NK-92 (cell line): Measurements from ENCODE around the gene FAM24A.

Source experiments
- DNase-seq: peaks from one replicate; lab custom pipeline; 2025; ENCODE audit not compliant: unreplicated experiment; lab: John Stamatoyannopoulos, UW

Gene FAM24A

DNA sequence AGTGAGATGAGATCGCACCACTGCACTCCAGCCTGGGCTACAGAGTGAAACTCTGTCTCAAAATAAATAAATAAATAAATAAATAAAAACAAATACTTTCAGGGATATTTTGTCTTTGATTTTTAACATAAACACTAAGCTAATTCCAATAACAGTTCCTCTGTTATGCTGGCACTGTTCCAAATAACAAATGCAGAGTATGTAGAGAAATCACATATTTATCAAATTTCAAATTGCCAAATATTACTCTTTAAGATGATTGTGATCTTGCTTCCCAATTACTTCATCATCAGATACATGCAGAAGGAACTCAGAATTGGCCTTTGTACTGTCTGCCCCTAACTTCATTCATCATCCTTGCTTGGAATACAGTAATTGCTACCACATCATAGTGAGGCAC is 19.7 kb downstream of the FAM24A start:
- DNase-seq: no peak

- DNase-seq: no peak
Observed at GRCh38 chr10:122931088-122931906, 20.9 kb downstream of the FAM24A start.

DNA sequence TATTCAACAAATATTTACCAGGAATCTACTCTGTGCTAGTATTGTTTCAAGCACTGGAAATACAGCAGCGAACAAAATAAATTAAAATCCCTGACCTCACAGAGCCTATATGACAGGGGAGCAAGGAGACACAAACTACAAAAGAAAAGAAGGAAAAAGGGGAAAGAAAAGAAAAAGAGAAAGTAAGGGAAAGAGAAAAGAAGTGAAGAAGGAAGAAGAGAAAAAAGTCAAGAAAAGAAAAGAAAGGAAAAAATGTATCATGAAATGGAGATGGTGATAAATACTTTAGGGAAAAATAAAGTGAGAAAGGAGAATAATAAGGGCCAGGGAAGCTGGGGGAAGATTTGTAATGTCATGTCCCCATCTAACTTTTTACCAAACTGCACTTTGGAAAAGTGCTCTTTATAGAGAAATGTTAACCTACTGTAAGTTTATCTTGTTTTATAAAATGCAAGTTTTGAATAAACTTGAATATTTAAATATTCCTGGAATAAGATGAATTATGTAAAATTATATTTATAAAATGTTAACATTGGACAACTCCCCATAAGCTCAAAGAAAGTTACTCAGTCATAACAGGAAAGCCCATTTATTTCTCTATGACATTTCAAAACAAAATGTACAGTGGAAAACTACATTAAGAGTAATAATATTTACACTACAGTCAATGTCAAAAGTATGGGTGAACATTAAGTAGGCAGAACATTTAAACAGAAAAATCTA is 28.9 kb downstream of the FAM24A start:
- no peak for DNase-seq

DNA sequence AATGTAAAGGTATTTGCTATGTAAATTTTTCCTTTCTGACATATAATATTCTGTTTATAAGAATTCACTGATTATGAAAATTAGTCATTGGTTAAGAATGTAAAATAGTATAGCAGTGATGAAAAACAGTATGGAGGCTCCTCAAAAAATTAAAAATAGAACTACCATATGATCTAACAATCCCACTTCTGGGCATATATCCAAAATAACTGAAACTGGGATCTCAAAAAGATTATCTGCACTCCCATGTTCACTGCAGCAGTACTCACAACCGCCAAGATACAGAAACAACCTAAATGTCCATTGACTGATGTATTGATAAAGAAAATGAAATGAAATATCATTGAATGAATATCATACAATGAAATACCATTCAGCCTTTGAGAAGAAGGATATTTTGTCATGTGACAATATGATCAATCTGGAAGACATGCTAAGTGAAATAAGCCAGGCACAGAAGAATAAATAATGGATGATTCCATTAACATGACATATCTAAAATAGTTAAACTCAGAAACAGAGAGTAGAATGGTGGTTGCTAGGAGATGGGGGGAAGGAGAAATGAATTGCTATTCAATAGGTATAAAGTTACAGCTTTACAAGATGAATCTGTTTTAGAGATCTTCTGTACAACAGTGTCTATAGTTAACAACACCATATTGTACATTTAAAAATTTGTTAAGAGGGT is 29.6 kb downstream of the FAM24A start:
- no peak for DNase-seq

DNA sequence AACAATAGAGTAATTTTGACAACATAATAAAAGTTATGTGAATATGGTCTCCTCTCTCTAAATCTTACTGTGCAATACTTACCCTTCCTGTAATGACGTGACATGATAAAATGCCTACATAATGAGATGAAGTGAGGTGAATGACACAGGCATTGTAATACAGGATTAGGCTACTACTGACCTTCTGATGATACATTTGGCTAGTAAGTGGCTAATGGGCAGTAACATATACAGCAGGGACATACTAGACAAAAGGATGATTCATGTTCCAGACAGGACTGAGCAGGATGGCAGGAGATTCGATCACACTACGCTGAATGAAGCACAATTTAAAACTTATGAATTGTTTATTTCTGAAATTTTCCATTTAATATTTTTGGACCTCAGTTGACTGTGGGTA is 38.9 kb downstream of the FAM24A start:
- DNase-seq: no peak

GRCh38 chr10:122953902-122954730 is 43.7 kb downstream of the FAM24A start, which contains the start of gene C10orf88:
C10orf88 (minus strand) TSS chr10:122954227; CDS start chr10:122954178, 49 bp downstream.
- DNase-seq: peak; percentile 84

DNA sequence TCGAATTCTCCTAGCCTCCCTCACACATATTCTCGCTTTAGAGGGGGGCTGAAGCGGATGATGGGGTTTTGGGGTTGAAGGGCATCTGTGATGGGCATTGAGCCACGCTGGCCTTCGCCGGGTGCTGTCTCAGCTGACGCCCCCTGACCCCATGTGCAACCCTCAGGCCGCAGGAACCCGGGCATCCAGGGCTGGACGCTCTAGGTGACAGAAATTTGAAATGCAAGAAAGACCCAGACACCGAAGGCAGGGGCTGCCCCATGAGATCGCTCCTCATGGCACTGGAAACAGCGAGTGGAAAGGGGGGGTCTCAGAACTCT is 44.3 kb downstream of the FAM24A start:
- DNase-seq: no peak

- DNase-seq: no peak
Observed at GRCh38 chr10:122955892-122956291, 45.5 kb downstream of the FAM24A start.

- DNase-seq: no peak
Observed at GRCh38 chr10:122957474-122957873, 47.1 kb downstream of the FAM24A start.

DNA sequence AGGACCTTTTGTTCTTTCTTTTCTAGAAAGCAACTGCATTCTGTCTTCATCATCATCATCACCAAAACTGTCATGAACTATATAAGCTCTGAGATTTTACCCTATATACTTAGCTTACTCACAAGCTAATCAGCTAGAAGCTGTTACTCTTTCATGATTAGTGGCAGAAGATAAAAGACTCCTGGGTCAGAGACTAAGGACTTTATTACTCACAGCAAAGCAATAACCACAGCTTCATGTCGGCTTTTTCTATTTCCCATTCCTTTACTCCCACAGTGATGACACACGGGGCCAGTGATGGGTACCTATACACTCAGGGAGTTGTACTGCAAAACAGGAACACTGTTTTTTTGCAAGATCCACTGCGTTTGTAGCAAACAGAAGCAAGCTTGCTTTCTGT is 52.0 kb downstream of the FAM24A start:
- no peak for DNase-seq
